ENCODE data around the gene SHB. TPM values are rescaled to one million over a fixed set of nuclear protein-coding genes. Genes with fewer than 3 reads are reported as not detected.

SHB gene
- total and polyA plus RNA-seq, 2 of the 13 experiments (the other 11 are each of a cell fraction or from before 2014, with no cell fraction given): 19.4 to 20.7 TPM

- TF ChIP-seq FUBP1 (CRISPR knock-in tag; IDR thresholded peaks at IDR 0.05; ENCODE audit: borderline replicate concordance): no peak
- TF ChIP-seq MAZ (IDR thresholded peaks at IDR 0.05; ENCODE audit: borderline replicate concordance, low read depth, low read length): no peak
- TF ChIP-seq MAZ (CRISPR knock-in tag; IDR thresholded peaks at IDR 0.05; ENCODE audit: low read depth): peak; percentile 38; the same call in 1 of the 2 replicates
- no peak for TF ChIP-seq HOXA7 (CRISPR knock-in tag; IDR thresholded peaks at IDR 0.05)
- no peak for TF ChIP-seq ARNT (IDR thresholded peaks at IDR 0.05)
- TF ChIP-seq ZNF432 (CRISPR knock-in tag; IDR thresholded peaks at IDR 0.05; ENCODE audit: borderline replicate concordance): no peak
- no peak for TF ChIP-seq ZNF296 (CRISPR knock-in tag; conservative IDR thresholded peaks at IDR 0.05)
- TF ChIP-seq ZNF10 (CRISPR knock-in tag; IDR thresholded peaks at IDR 0.05; ENCODE audit: borderline replicate concordance, low read depth): no peak
- no peak for TF ChIP-seq NBN (conservative IDR thresholded peaks at IDR 0.05)
- 0 out of 2 replicates have a peak, but pooled peaks have one; percentile 7 for TF ChIP-seq SOX5 (CRISPR knock-in tag; IDR thresholded peaks at IDR 0.05; ENCODE audit: borderline replicate concordance)
- TF ChIP-seq THYN1 (CRISPR knock-in tag; IDR thresholded peaks at IDR 0.05; ENCODE audit: borderline replicate concordance, low read depth): no peak
- TF ChIP-seq JDP2 (CRISPR knock-in tag; IDR thresholded peaks at IDR 0.05; ENCODE audit: borderline replicate concordance): no peak
- TF ChIP-seq RBFOX2 (IDR thresholded peaks at IDR 0.05; ENCODE audit: low read depth, low read length): no peak
- peak; percentile 67; the same call in 1 of the 2 replicates for TF ChIP-seq ZNF788 (CRISPR knock-in tag; IDR thresholded peaks at IDR 0.05; ENCODE audit: borderline replicate concordance)
- no peak for TF ChIP-seq ZNF292 (CRISPR knock-in tag; IDR thresholded peaks at IDR 0.05; ENCODE audit: borderline replicate concordance, low read depth)
- TF ChIP-seq NR3C1 (CRISPR knock-in tag; IDR thresholded peaks at IDR 0.05): no peak
- TF ChIP-seq CHD2 (IDR thresholded peaks at IDR 0.05; ENCODE audit: low read depth, low read length): no peak
- TF ChIP-seq ZSCAN5A (CRISPR knock-in tag; IDR thresholded peaks at IDR 0.05; ENCODE audit: borderline replicate concordance): no peak
- no peak; the same call in 1 of the 2 replicates for TF ChIP-seq POGK (CRISPR knock-in tag; conservative IDR thresholded peaks at IDR 0.05)
- TF ChIP-seq ZNF850 (CRISPR knock-in tag; conservative IDR thresholded peaks at IDR 0.05): no peak
- TF ChIP-seq NCOA5 (CRISPR knock-in tag; IDR thresholded peaks at IDR 0.05): no peak
- no peak for TF ChIP-seq ZNF597 (CRISPR knock-in tag; IDR thresholded peaks at IDR 0.05)
- no peak for TF ChIP-seq ZMAT5 (CRISPR knock-in tag; IDR thresholded peaks at IDR 0.05; ENCODE audit: borderline replicate concordance, low read depth)
- no peak for TF ChIP-seq ZFP36L2 (CRISPR knock-in tag; IDR thresholded peaks at IDR 0.05)
Observed at GRCh38 chr9:37913480-37914153, 155.4 kb downstream of the SHB start (continued).

Measured in HepG2 (cell line).